HG02678 (cell line): Measurements from ENCODE around the gene SERP1.

Source experiments
- ATAC-seq: cut with Tn5 transposase; IDR thresholded peaks from one replicate; pipeline ENCODE4 v1.9.1; 2021; ENCODE audit warnings: mild to moderate bottlenecking, moderate library complexity; ENCODE audit not compliant: unreplicated experiment

SERP1 gene

DNA sequence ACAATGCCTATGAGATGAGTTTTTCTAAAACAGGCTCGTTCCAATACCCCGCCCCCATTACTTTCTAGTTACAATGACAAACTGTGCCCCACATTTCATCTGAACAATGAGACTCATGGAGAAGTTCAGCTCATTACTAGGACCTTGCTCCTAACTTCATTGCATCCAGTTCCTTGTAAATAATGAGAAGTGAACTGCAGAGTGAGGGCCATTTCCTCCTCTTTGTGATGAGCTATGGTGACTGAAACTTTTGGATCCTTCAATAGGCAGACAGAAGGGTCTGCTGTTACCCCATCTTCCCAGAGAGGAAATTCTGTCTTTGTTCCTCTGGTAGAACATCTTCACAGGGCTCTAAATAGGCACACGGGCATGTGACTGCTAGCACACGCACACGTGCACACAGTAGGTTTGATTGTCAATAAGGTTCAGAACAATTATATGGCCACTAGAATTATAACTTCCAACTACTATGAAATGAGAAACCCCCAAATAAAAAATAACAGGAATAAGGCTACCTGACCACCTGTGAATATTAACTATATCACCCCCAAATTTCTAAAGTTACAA lies 51.8 kb downstream of the SERP1 start:
- no peak for ATAC-seq
